ENCODE data around the gene PCSK6. TPM values are rescaled to one million over a fixed set of nuclear protein-coding genes. Genes with fewer than 3 reads are reported as not detected.

Gene PCSK6
- polyA plus RNA-seq, 3 donors = 0.05 to 0.10 TPM; not detected in 1

DNA sequence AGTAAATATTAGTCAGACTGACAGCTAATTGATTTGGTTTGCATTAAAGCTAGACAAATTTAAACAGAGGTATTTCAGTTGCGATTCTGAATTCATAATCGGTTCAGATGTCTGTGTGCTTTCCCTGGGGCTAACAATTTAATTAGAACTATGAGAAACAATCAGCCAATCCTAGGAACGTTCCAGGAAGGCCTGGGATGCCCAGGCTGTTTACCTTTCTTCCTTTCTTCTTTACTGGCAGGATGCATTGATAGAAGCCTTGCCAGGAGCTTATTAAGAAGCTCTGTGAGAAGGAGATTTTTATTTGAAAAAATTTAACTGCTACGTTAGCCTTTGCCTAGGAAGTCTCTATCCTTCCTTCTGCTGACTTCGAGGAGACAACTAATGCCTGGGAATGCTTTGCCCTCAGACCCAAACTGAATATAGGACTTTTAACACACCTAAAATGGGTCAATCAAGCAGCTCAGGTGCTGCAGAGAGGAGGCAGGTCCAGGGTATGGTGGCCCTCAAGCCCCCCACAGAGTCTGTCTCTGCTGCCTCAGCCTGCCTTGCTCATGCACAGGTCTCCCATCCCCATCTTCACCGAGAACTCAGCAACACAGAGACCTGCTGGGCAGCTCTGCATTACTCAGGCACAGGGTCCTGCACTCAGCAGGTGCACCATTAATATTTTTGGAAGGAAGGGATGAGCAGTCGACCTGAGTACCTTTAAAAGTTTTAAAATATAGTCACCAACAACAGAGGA is 48.5 kb downstream of the PCSK6 start:
- no peak overlapping the region for H3K9ac ChIP-seq (ENCODE audit: insufficient read depth, low read length, poor library complexity, severe bottlenecking)
- intact Hi-C loops (cut with micrococcal nuclease) = no loop called here
- no peak overlapping the region for H3K27ac ChIP-seq (ENCODE audit: low read depth in 1 of 2, low read length in 2 of 2)
- no peak for DNase-seq
- peaks cover 0 to 3% of the 10 kb centered on the region in 2 donors for H3K9me3 ChIP-seq (replicated peaks in 1 of 2; ENCODE audit: control insufficient read depth in 1 of 2, insufficient read depth in 1 of 2, low read length in 2 of 2)
- no peak overlapping the region for H3K4me3 ChIP-seq (replicated peaks in 1 of 3; ENCODE audit: low read depth in 2 of 3, low read length in 3 of 3)
- no peak overlapping the region for H3K4me2 ChIP-seq (replicated peaks; ENCODE audit: extremely low read depth, low read length, poor library complexity, severe bottlenecking)
- Mint-ChIP-seq H3K27me3 (ENCODE audit: low read depth in 3 of 3) (peaks cover 12 to 22% (median 12%) of the 10 kb centered on the region in 3 donors), H3K36me3 (no peaks in the 10 kb centered on the region), H3K4me1 (peaks cover 25% of the 10 kb centered on the region), H3K9me3 (peaks cover 0 to 9% (median 0%) of the 10 kb centered on the region in 7 donors), H3K4me3 (no peak overlapping the region), H3K27ac (no peak overlapping the region)
- peak overlapping the region; percentile 39 for H2AFZ ChIP-seq (ENCODE audit: insufficient read depth, low read depth, low read length, poor library complexity, severe bottlenecking)
- no peaks in the 10 kb centered on the region for H3K79me2 ChIP-seq (ENCODE audit: insufficient read depth, low read length)
- H3K36me3 ChIP-seq (replicated peaks in 1 of 2; ENCODE audit: control insufficient read depth in 1 of 2, insufficient read depth in 2 of 2, low read length in 2 of 2) = no peaks in the 10 kb centered on the region
- 90% methylated on average over 3 of the region's 7 CpGs for WGBS (ENCODE audit: insufficient coverage)
- no peaks in the 10 kb centered on the region for H3K27me3 ChIP-seq (ENCODE audit: control insufficient read depth in 2 of 2, insufficient read depth in 2 of 2, low read length in 2 of 2)
- H4K20me1 ChIP-seq (ENCODE audit: insufficient read depth, low read length) = no peaks in the 10 kb centered on the region
- TF ChIP-seq, protein P1, sequence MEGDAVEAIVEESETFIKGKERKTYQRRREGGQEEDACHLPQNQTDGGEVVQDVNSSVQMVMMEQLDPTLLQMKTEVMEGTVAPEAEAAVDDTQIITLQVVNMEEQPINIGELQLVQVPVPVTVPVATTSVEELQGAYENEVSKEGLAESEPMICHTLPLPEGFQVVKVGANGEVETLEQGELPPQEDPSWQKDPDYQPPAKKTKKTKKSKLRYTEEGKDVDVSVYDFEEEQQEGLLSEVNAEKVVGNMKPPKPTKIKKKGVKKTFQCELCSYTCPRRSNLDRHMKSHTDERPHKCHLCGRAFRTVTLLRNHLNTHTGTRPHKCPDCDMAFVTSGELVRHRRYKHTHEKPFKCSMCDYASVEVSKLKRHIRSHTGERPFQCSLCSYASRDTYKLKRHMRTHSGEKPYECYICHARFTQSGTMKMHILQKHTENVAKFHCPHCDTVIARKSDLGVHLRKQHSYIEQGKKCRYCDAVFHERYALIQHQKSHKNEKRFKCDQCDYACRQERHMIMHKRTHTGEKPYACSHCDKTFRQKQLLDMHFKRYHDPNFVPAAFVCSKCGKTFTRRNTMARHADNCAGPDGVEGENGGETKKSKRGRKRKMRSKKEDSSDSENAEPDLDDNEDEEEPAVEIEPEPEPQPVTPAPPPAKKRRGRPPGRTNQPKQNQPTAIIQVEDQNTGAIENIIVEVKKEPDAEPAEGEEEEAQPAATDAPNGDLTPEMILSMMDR (IDR thresholded peaks at IDR 0.05) = no peak
- peaks cover 8 to 14% of the 10 kb centered on the region in 2 donors for H3K4me1 ChIP-seq (ENCODE audit: control insufficient read depth in 1 of 2, insufficient read depth in 2 of 2, low read length in 2 of 2)

DNA sequence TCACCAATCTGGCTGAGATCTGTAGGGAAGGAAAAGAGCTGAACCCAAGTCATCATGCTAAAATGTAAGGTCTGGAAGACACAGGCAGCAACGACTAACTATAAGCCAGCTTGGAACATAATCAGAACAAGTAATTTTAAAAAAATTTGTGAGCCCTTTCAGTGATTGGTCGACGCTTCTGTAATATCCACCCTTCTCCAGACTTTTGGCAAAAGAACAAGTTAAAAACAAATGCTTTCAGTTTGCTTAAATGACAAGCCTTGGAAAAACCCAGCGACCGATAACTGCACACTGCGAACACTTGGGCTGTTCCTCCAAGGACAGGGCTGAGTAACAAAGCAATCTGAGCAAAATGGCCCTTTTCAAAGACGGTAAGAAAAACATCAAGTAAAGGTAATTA is 49.6 kb downstream of the PCSK6 start:
- TF ChIP-seq, protein P1 (IDR thresholded peaks at IDR 0.05) = no peak
- H2AFZ ChIP-seq (ENCODE audit: insufficient read depth, low read depth, low read length, poor library complexity, severe bottlenecking) = no peak overlapping the region
- Mint-ChIP-seq H3K9me3 (peaks cover 0 to 9% (median 0%) of the 10 kb centered on the region in 7 donors), H3K36me3 (no peaks in the 10 kb centered on the region), H3K4me1 (peaks cover 15% of the 10 kb centered on the region), H3K27ac (no peak overlapping the region), H3K4me3 (peak overlapping the region in 1 of 2 donors; percentile 13), H3K27me3 (ENCODE audit: low read depth in 3 of 3) (peaks cover 13 to 25% (median 13%) of the 10 kb centered on the region in 3 donors)
- no peak for DNase-seq
- no peaks in the 10 kb centered on the region for H3K79me2 ChIP-seq (ENCODE audit: insufficient read depth, low read length)
- no peaks in the 10 kb centered on the region for H4K20me1 ChIP-seq (ENCODE audit: insufficient read depth, low read length)
- H3K4me3 ChIP-seq (replicated peaks in 1 of 3; ENCODE audit: low read depth in 2 of 3, low read length in 3 of 3) = no peak overlapping the region
- no peak overlapping the region for H3K9ac ChIP-seq (ENCODE audit: insufficient read depth, low read length, poor library complexity, severe bottlenecking)
- intact Hi-C loops (cut with micrococcal nuclease) = no loop called here
- peaks cover 0 to 3% of the 10 kb centered on the region in 2 donors for H3K4me1 ChIP-seq (ENCODE audit: control insufficient read depth in 1 of 2, insufficient read depth in 2 of 2, low read length in 2 of 2)
- H3K4me2 ChIP-seq (replicated peaks; ENCODE audit: extremely low read depth, low read length, poor library complexity, severe bottlenecking) = no peak overlapping the region
- WGBS (ENCODE audit: insufficient coverage) = 91% methylated on average over 4 of the region's 7 CpGs
- H3K27ac ChIP-seq (ENCODE audit: low read depth in 1 of 2, low read length in 2 of 2) = no peak overlapping the region
- peaks cover 0 to 3% of the 10 kb centered on the region in 2 donors for H3K9me3 ChIP-seq (replicated peaks in 1 of 2; ENCODE audit: control insufficient read depth in 1 of 2, insufficient read depth in 1 of 2, low read length in 2 of 2)
- H3K36me3 ChIP-seq (replicated peaks in 1 of 2; ENCODE audit: control insufficient read depth in 1 of 2, insufficient read depth in 2 of 2, low read length in 2 of 2) = no peaks in the 10 kb centered on the region
- H3K27me3 ChIP-seq (ENCODE audit: control insufficient read depth in 2 of 2, insufficient read depth in 2 of 2, low read length in 2 of 2) = no peaks in the 10 kb centered on the region

Data from CD14-positive monocyte (primary cell).